Dermis microvascular lymphatic vessel endothelial cell (primary cell): ENCODE measurements around the gene ATP1A1. TPM values are rescaled to one million over a fixed set of nuclear protein-coding genes. Genes with fewer than 3 reads are reported as not detected.

ENCODE experiments used
- DNase-seq, 2 donors: peaks; one replicate each; pipeline versions ENCODE4 v3.0.0 to v3.0.0-alpha.2; 2010; ENCODE audit warnings: low read depth in 2 of 2
- total RNA-seq: library from RNA; depleted of rRNA; stranded (reverse); fragments of >200 nt; gene quantifications from 2 replicates; pipeline ENCODE4 v1.2.1, GENCODE V29; 2014

ATP1A1 gene
- total RNA-seq, 1 donor from 2014 or later, result 191 TPM

GRCh38 chr1:116389013-116389412 is 16.0 kb downstream of the ATP1A1 start:
- peak in 1 of 2 donors; percentile 20 for DNase-seq

GRCh38 chr1:116389686-116390085 is 16.6 kb downstream of the ATP1A1 start:
- no peak for DNase-seq

DNA sequence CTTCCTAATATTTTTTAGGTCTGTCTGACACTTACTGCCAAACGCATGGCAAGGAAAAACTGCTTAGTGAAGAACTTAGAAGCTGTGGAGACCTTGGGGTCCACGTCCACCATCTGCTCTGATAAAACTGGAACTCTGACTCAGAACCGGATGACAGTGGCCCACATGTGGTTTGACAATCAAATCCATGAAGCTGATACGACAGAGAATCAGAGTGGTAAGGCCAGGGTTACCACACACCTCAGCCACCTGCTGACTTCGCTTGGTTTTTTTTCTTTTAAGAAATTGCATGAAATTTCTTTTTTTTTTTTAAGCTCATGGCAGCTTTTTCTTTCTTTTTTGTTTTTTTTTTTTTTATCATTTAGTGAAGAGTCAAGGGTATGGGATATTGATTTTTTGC is 17.2 kb downstream of the ATP1A1 start:
- DNase-seq, result no peak

GRCh38 chr1:116391185-116391584 is 18.1 kb downstream of the ATP1A1 start:
- no peak for DNase-seq

- no peak for DNase-seq
These were observed 19.8 kb downstream of the ATP1A1 start for GRCh38 chr1:116392717-116393404.

DNA sequence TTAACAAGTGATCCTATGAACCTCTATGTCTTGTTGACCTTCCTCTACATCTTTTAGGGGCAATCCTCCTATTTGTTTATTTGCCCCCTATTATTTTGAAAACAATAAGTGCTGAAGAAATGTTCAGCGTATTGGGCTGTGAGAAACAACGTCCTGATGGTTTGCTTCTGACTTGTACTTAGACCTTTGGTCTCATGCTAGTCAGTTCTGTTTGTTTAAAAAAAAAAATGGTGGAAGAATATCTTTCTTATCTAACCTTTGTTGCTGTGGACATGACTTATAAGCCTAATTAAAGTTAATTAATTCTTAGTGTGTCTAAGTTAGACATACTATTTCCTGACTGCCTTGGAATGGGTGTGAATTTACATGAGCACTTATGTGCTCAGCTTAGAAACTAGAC is 20.7 kb downstream of the ATP1A1 start:
- DNase-seq, result no peak

DNA sequence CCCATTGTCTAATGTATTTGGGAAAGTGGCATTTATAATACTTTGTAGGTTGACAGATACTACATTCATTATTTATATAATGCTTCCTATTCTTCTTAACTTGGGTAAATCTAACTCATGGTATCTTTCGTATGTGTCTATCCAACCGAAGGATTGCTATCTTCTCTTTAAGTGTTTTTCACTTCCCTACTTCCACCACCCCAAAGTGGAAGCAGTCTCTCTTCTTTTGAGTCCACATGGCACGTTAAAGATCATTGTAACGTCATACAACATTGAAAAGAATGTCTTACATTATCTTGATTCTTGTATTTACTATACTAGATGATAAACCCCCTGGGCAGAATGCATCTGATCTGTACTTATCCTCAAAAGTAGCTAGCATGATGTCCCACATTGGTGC is 21.2 kb downstream of the ATP1A1 start:
- DNase-seq, result no peak

DNA sequence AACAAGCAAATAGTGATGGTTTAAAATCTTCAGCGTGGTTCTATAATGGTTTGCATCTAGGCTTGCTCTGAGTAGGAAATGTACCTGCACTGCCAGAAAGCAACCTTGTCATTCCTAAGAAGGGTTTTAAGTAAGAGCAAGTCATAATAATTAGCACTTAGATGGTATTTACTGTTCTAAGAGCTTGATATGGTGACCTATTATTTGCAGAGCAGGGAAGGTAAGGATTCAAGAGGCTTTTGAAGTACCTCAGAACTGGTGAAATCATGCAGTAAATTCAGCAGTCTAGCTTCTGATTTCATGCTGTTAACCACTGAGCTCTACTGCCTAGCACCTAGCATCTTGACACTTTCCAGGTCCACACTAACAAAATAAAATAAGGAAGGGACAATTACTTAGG is 23.7 kb downstream of the ATP1A1 start:
- DNase-seq, result no peak

DNA sequence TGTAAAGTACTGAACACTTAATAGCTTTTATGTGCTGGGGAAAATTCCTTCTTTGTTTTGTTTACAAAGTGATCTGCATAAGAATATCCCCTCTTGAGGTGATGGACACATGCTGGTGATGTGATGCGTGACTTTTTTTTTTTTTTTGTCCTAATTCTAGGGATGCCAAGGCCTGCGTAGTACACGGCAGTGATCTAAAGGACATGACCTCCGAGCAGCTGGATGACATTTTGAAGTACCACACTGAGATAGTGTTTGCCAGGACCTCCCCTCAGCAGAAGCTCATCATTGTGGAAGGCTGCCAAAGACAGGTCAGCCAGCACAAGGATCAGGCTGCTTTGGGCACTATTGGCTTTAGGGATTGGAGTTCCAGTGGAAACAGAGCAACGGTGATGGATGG is 24.7 kb downstream of the ATP1A1 start:
- DNase-seq, result no peak

DNA sequence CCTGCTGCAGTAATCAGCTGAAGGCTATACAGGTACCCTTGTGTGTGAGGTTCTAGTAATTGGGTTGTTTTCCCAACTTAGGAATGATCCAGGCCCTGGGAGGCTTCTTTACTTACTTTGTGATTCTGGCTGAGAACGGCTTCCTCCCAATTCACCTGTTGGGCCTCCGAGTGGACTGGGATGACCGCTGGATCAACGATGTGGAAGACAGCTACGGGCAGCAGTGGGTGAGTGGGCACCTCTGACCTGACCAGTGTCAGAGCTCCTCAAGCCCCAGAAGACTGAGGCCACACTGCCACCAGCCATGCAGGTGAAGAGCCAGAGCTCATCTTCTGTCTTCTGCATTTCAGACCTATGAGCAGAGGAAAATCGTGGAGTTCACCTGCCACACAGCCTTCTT is 27.7 kb downstream of the ATP1A1 start:
- no peak for DNase-seq

- no peak for DNase-seq
These were observed 28.7 kb downstream of the ATP1A1 start for GRCh38 chr1:116401646-116402176.

DNA sequence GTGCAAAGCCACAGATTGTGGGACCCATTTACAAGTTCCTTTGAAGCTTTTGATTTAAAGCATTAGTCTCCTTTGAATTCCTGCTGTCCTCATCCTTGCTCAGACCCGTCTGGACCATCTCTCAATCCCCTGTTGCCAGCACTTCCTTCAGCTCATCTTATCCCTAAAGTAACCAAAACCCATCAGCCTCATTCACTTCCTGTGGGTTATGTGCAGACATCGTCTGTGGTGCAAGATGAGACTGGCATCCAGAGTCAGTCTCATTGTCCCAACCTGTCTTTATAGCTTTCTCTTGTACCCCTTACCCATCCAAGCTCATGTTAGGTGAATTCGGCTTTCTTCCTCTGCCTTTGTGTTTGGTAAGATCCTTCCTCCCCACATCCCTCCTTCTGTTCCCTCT is 29.3 kb downstream of the ATP1A1 start:
- no peak for DNase-seq

DNA sequence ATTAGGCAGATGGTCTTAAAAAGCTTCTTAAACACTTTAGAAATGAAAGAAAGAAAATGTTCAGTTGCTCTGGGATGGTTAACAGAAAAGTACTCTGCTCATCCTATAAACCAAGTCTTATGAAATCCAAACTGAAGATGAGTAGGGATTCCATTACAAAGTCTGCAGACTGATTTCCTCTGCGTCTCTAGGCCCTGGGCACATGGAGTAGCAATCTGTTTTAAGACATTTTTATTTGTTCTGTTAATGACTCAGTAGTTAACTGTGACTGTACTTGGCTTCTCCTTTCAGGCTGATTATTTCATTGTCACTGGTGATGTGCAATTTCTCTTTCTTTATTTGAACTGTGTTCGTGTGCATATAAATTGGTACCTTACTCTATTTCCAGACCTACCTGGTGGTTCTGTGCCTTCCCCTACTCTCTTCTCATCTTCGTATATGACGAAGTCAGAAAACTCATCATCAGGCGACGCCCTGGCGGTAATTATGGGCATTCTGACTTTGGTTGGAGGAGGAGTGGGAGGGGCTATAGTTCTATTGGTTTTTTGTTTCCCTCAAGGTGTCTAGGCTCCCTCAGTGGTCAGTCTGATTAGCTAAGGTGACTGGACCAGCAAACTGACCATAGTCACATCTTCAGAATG is 30.6 kb downstream of the ATP1A1 start:
- no peak for DNase-seq

- DNase-seq, result no peak
These were observed 31.7 kb downstream of the ATP1A1 start for GRCh38 chr1:116404699-116405098.

GRCh38 chr1:116405241-116406135 is 32.4 kb downstream of the ATP1A1 start:
- no peak for DNase-seq

DNA sequence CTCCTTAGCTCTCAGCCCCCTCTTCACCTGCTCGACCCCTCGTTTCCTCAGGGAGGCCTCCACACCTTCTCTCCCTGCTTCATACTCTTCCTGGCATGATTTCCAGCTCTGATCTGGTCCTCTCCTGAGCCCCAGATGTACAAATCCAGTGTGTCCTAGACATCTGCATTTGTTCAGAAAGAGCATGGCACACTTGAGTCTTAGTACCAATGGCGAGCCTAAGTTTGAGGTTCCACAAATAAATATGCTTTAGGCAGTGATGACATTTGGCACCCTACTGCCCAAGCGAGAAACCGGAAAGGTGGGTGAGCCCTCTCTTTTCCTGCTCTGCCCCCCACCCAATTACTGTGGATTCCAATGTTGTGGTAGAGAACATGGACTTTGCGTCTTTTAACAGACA is 34.0 kb downstream of the ATP1A1 start:
- no peak for DNase-seq

GRCh38 chr1:116408193-116408592 is 35.1 kb downstream of the ATP1A1 start:
- no peak for DNase-seq

DNA sequence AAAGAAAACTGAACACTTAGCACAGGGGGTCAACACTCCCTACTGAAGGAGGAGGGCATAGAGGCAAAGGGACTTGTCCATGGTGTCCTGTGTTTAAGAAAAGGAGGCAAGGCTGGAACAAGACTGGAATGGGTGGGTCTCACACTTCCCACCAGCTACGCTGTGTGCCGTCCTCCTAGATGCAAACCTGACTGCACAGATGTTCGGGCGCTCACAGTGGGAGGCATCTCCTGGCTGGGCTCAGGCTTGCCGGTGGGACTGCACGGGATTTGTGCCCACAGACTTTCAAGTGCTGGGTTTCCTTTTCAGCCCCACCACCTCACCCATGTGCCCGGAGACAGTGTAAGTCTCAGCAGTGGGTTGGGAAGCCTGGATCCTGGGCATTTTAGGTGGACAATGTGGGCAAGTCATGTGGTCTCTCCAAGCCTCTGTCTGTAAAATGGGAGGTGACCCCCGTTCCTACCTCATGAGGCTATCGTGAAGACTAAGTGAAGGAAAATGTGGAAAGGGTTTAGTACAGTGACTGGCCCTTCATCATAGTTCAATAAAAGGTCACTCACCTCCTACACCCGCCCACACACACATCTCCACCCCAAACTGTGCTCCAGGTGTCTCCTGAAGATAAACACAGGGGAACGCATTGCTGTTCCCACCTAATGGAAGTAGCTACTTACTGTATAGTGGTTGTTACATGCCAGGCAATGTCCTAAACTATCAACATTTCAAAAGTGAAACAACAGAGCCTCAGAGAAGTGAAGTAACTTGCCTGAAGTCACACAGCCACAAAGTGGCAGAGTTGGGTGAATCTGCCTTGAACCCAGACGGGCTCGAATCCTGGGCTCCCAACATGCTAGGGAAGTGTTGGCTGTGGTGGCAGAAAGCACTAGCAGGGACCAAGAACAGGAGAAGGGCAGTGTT is 36.0 kb downstream of the ATP1A1 start:
- DNase-seq, result no peak

- DNase-seq, result no peak
These were observed 36.7 kb downstream of the ATP1A1 start for GRCh38 chr1:116409751-116410191.

GRCh38 chr1:116411784-116412479 is 38.9 kb downstream of the ATP1A1 start:
- DNase-seq, result no peak

DNA sequence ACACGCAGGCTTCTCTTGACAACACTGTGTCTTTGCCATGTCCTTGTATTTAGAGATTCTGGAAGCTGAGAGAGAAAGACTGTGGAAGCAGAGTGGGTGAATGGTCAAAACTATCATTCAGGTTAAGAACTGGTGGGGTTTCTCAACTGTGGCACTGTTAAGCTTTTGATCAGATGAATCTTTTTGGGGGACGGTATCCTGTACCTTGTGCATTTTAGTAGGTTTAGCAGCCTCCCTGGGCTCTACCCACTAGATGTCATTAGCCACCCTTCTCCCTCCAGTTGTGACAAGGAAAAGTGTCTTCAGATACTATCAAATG is 39.4 kb downstream of the ATP1A1 start:
- DNase-seq, result no peak
